ENCODE data around the gene TGFBR3. TPM values are rescaled to one million over a fixed set of nuclear protein-coding genes. Genes with fewer than 3 reads are reported as not detected.

TGFBR3 gene
- total RNA-seq, 2 donors from 2014 or later: 60.8 to 62.4 TPM

DNA sequence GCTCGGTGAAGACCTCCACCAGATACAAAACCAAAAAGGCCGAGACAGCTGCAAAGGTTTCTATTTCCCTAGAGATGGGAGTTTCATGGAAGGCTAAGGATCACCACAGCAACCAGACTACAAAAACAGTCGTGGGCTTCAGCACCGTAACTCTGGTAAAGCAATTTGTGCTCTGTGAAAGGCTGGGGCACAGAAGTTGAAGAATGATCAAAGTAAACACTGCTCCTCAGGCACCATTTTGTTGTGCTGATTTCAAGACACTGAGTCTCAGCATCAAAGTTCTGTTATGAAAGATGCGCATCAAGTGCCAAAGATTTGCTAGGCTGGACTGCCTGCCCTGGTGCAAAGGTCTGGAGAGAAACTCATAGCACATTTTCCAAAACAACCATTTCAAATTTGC is 116.2 kb downstream of the TGFBR3 start:
- no peaks in the 10 kb centered on the region for H3K36me3 ChIP-seq
- no peaks in the 10 kb centered on the region for H3K27me3 ChIP-seq (replicated peaks; ENCODE audit: insufficient read depth)
- H3K27ac ChIP-seq: no peak overlapping the region
- TF ChIP-seq, protein P1, sequence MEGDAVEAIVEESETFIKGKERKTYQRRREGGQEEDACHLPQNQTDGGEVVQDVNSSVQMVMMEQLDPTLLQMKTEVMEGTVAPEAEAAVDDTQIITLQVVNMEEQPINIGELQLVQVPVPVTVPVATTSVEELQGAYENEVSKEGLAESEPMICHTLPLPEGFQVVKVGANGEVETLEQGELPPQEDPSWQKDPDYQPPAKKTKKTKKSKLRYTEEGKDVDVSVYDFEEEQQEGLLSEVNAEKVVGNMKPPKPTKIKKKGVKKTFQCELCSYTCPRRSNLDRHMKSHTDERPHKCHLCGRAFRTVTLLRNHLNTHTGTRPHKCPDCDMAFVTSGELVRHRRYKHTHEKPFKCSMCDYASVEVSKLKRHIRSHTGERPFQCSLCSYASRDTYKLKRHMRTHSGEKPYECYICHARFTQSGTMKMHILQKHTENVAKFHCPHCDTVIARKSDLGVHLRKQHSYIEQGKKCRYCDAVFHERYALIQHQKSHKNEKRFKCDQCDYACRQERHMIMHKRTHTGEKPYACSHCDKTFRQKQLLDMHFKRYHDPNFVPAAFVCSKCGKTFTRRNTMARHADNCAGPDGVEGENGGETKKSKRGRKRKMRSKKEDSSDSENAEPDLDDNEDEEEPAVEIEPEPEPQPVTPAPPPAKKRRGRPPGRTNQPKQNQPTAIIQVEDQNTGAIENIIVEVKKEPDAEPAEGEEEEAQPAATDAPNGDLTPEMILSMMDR (IDR thresholded peaks at IDR 0.05): no peak
- H3K4me1 ChIP-seq (ENCODE audit: control insufficient read depth in 1 of 2, low read depth in 2 of 2): peaks cover 6 to 11% of the 10 kb centered on the region in 2 donors
- DNase-seq (ENCODE audit: low spot score): no peak
- H3K9me3 ChIP-seq: no peaks in the 10 kb centered on the region
- ATAC-seq (ENCODE audit: insufficient number of reproducible peaks, low FRiP score, low read depth): no peak
- H3K4me3 ChIP-seq: no peak overlapping the region

- ATAC-seq (ENCODE audit: insufficient number of reproducible peaks, low FRiP score, low read depth): no peak
- no peaks in the 10 kb centered on the region for H3K9me3 ChIP-seq
- H3K4me1 ChIP-seq (ENCODE audit: control insufficient read depth in 1 of 2, low read depth in 2 of 2): peaks cover under 1 to 9% of the 10 kb centered on the region in 2 donors
Measured at GRCh38 chr1:91768786-91769725, 116.9 kb downstream of the TGFBR3 start.

DNA sequence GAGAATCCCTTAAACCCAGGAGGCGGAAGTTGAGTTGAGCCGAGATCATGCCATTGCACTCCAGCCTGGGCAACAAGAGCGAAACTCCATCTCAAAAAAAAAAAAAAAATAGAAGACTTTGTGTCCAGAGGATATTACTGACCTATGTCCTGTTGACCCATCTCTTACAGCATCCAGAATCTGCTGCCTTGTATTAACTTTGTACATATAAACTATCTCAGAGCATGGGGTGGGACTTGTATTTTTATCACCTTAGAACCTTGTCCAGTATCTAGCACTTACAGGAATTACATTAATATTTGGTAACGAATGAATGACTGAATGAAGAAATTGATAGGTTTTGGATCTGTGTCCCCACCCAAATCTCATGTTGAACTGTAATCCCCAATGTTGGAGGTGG is 117.8 kb downstream of the TGFBR3 start:
- H3K36me3 ChIP-seq: no peaks in the 10 kb centered on the region
- no peak overlapping the region for H3K27ac ChIP-seq
- no peak overlapping the region for H3K4me3 ChIP-seq
- H3K27me3 ChIP-seq (replicated peaks; ENCODE audit: insufficient read depth): no peaks in the 10 kb centered on the region
- no peak for DNase-seq (ENCODE audit: low spot score)
- TF ChIP-seq, protein P1 (IDR thresholded peaks at IDR 0.05): no peak
- no peak for ATAC-seq (ENCODE audit: insufficient number of reproducible peaks, low FRiP score, low read depth)
- no peaks in the 10 kb centered on the region for H3K9me3 ChIP-seq
- H3K4me1 ChIP-seq (ENCODE audit: control insufficient read depth in 1 of 2, low read depth in 2 of 2): no peaks in the 10 kb centered on the region

More at GRCh38 chr1:91768786-91769725, 116.9 kb downstream of the TGFBR3 start:
- DNase-seq (ENCODE audit: low spot score): no peak
- TF ChIP-seq, protein P1 (IDR thresholded peaks at IDR 0.05): no peak
- Histone ChIP-seq H3K36me3 (no peaks in the 10 kb centered on the region), H3K27me3 (replicated peaks; ENCODE audit: insufficient read depth) (no peaks in the 10 kb centered on the region), H3K4me3 (no peak overlapping the region), H3K27ac (no peak overlapping the region)

GRCh38 chr1:91766883-91767282 is 119.1 kb downstream of the TGFBR3 start:
- Histone ChIP-seq H3K27me3 (replicated peaks; ENCODE audit: insufficient read depth) (no peaks in the 10 kb centered on the region), H3K9me3 (no peaks in the 10 kb centered on the region), H3K36me3 (no peaks in the 10 kb centered on the region), H3K27ac (no peak overlapping the region), H3K4me1 (ENCODE audit: control insufficient read depth in 1 of 2, low read depth in 2 of 2) (no peaks in the 10 kb centered on the region), H3K4me3 (no peak overlapping the region)
- ATAC-seq (ENCODE audit: insufficient number of reproducible peaks, low FRiP score, low read depth) (no peak), DNase-seq (ENCODE audit: low spot score) (no peak)
- TF ChIP-seq, protein P1 (IDR thresholded peaks at IDR 0.05): no peak

GRCh38 chr1:91765880-91766443 is 120.0 kb downstream of the TGFBR3 start:
- Histone ChIP-seq H3K9me3 (no peaks in the 10 kb centered on the region), H3K36me3 (no peaks in the 10 kb centered on the region), H3K27me3 (replicated peaks; ENCODE audit: insufficient read depth) (no peaks in the 10 kb centered on the region), H3K4me3 (no peak overlapping the region), H3K27ac (no peak overlapping the region), H3K4me1 (ENCODE audit: control insufficient read depth in 1 of 2, low read depth in 2 of 2) (peaks cover 0 to 6% of the 10 kb centered on the region in 2 donors)
- no peak for ATAC-seq (ENCODE audit: insufficient number of reproducible peaks, low FRiP score, low read depth)
- DNase-seq (ENCODE audit: low spot score): no peak
- TF ChIP-seq, protein P1 (IDR thresholded peaks at IDR 0.05): no peak
